Measurements from ENCODE around the gene LPAR5.

DNA sequence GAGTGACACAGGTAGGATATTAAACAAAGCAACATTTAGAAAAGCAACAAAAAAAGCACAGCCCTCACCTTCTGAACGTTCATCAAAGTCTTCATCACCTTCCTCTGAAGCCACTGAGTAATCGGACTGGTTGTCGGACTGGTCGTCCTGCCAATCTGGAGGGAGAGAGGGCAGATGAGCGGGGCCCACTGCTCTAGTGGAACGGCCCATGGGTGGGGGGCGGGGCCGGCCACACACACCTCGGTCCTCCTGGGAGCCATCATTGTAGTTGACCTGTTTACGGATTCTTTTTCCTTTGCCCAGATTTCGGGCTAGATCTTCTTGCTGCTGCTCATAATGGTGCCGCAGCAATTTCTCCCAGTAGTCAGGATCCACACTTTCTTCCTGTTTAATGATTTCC is 52.8 kb downstream of the LPAR5 start:
- TF ChIP-seq CTCF (IDR thresholded peaks at IDR 0.05; ENCODE audit: control extremely low read depth in 1 of 3, insufficient read depth in 1 of 3, low read depth in 1 of 3, low read length in 3 of 3) (no peak), ZNF274 (IDR thresholded peaks at IDR 0.05; ENCODE audit: borderline replicate concordance, extremely low read depth, low read length) (no peak), SIRT6 (IDR thresholded peaks at IDR 0.05; ENCODE audit: low read length) (no peak), EP300 (IDR thresholded peaks at IDR 0.05; ENCODE audit: borderline replicate concordance in 1 of 2, low read depth in 2 of 2, low read length in 2 of 2) (no peak), POLR2AphosphoS5 (IDR thresholded peaks at IDR 0.05; ENCODE audit: low read depth, low read length) (no peak), HDAC2 (IDR thresholded peaks at IDR 0.05; ENCODE audit: borderline replicate concordance in 1 of 2, low read depth in 2 of 2, low read length in 2 of 2) (no peak), EZH2 (IDR thresholded peaks at IDR 0.05; ENCODE audit: low read depth, low read length, severe bottlenecking) (no peak), BACH1 (IDR thresholded peaks at IDR 0.05; ENCODE audit: low read length) (no peak), CREB1 (IDR thresholded peaks at IDR 0.05) (no peak), JUND (IDR thresholded peaks at IDR 0.05; ENCODE audit: low read length) (no peak), ATF3 (IDR thresholded peaks at IDR 0.05; ENCODE audit: insufficient read depth, low read depth, low read length) (no peak)

Measured in H1 (cell line).